Measurements from ENCODE around the gene BOK.

Gene BOK

DNA sequence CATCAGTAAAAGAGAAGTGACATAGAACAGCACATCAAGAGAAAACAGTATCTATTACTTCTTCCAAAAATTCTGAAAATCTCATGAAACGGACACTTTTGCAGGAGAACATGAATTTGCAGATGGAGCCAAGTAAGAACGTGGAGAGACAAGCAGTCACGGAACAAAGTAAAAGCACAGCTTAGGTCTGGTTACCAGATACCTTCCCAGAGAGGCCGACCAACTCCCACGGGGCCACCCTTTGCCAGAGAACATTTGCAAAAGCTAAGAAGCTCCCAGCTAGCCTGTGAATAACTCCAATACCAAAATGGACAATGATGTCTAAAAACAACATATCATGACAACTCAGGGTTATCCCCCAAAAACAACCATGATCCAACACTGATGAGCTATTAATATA lies 39.5 kb downstream of the BOK start:
- peaks cover 61% of the 10 kb centered on the region for H3K36me3 ChIP-seq (ENCODE audit: control insufficient read depth, insufficient read depth, low read length, severe bottlenecking)
- no peaks in the 10 kb centered on the region for H3K9me3 ChIP-seq (ENCODE audit: control insufficient read depth, low read length)
- H3K27me3 ChIP-seq (replicated peaks; ENCODE audit: control insufficient read depth, insufficient read depth, low read length) = no peaks in the 10 kb centered on the region

DNA sequence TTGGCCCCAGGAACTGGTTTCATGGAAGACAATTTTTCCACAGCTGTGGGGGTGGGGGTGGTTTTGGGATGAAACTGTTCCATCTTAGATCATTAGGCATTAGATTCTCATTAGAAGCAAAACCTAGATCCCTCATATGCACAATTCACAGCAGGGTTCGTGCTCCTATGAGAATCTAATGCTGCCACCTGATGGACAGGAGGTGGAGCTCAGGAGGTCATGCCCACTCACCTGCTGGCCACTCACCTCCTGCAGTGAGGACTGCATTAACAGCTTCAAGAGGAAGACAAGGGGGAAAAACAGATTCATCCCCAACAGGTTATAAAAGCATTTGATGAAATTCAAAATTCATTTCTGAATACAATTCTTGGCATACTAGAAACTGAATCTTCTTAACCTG lies 39.9 kb downstream of the BOK start:
- Histone ChIP-seq H3K4me1 (ENCODE audit: control insufficient read depth, insufficient read depth, low read length) (peaks cover 13% of the 10 kb centered on the region), H3K36me3 (ENCODE audit: control insufficient read depth, insufficient read depth, low read length, severe bottlenecking) (peaks cover 58% of the 10 kb centered on the region), H3K9me3 (ENCODE audit: control insufficient read depth, low read length) (no peaks in the 10 kb centered on the region), H3K27me3 (replicated peaks; ENCODE audit: control insufficient read depth, insufficient read depth, low read length) (no peaks in the 10 kb centered on the region), H3K4me3 (ENCODE audit: low read length) (no peak overlapping the region), H3K9ac (ENCODE audit: low read length) (no peak overlapping the region)
- DNase-seq (ENCODE audit: low read depth) = no peak

More for the DNA sequence above, 39.5 kb downstream of the BOK start:
- Histone ChIP-seq H3K9ac (ENCODE audit: low read length) (no peak overlapping the region), H3K4me1 (ENCODE audit: control insufficient read depth, insufficient read depth, low read length) (peaks cover 13% of the 10 kb centered on the region), H3K4me3 (ENCODE audit: low read length) (no peak overlapping the region)
- DNase-seq (ENCODE audit: low read depth) = no peak

DNA sequence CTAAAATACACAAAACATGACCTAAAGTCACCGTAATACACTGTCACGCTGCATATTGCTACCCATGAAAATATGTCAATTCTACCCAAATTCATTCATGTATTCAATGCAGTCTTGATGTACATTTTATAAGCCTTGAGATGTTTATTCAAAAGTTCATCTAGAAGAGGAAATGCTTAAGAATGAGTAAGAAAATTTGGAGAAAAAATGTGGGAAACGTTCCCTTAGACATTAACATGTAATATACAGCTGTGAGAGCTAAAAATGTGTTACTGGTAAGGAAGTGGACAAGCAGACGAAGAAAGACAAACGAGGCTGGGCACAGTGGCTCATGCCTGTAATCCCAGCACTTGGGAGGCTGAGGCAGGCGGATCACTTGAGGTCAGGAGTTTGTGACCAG lies 41.1 kb downstream of the BOK start:
- no peak for DNase-seq (ENCODE audit: low read depth)
- Histone ChIP-seq H3K36me3 (ENCODE audit: control insufficient read depth, insufficient read depth, low read length, severe bottlenecking) (peaks cover 53% of the 10 kb centered on the region), H3K9me3 (ENCODE audit: control insufficient read depth, low read length) (no peaks in the 10 kb centered on the region), H3K9ac (ENCODE audit: low read length) (no peak overlapping the region), H3K4me3 (ENCODE audit: low read length) (no peak overlapping the region), H3K4me1 (ENCODE audit: control insufficient read depth, insufficient read depth, low read length) (peaks cover 13% of the 10 kb centered on the region), H3K27me3 (replicated peaks; ENCODE audit: control insufficient read depth, insufficient read depth, low read length) (no peaks in the 10 kb centered on the region)

DNA sequence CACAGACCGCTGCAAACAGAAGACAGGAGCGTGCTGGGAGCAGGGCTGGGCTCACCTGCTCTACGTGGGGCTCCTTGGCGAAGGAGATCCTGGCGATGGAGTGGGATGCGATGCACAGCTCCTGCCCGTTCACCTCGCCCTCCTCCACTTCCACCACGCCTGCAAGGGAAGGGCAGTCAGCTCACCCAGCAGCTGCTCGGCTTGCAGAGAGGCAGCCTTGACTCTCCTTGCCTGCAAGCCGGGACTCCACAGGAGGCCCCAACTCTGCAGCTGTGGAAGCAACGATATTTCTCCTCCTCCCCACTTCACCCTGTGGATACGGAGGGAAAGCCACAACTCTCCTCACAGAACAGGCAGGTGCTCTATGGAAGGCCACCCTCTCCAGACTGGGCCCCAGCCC lies 43.3 kb downstream of the BOK start:
- H3K36me3 ChIP-seq (ENCODE audit: control insufficient read depth, insufficient read depth, low read length, severe bottlenecking) = peaks cover 63% of the 10 kb centered on the region

DNA sequence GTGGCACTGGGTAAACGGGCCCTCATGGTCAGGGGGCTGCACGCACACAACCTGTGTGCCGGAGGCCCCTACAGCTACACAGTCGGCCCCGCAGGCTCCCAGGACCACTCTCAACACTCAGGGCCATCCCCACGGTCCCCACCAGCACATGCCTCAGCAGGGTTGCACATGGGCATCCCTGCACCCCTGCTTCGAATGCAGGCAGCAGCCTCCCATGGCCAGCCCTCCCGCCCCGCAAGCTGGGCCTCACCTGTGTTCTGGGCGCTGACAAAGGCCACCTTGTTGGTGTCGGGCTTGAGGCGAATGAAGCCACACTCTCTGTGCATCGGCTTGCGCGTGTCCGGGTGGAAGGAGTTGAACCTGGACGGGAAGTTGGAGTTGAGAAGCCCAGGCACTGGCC lies 44.2 kb downstream of the BOK start:
- no peak for DNase-seq (ENCODE audit: low read depth)
- H3K27me3 ChIP-seq (replicated peaks; ENCODE audit: control insufficient read depth, insufficient read depth, low read length) = no peaks in the 10 kb centered on the region
- peaks cover 57% of the 10 kb centered on the region for H3K36me3 ChIP-seq (ENCODE audit: control insufficient read depth, insufficient read depth, low read length, severe bottlenecking)
- H3K4me3 ChIP-seq (ENCODE audit: low read length) = no peak overlapping the region
- H3K9ac ChIP-seq (ENCODE audit: low read length) = no peak overlapping the region
- H3K4me1 ChIP-seq (ENCODE audit: control insufficient read depth, insufficient read depth, low read length) = peaks cover 10% of the 10 kb centered on the region
- H3K9me3 ChIP-seq (ENCODE audit: control insufficient read depth, low read length) = no peaks in the 10 kb centered on the region

More for the DNA sequence above, 43.3 kb downstream of the BOK start:
- H3K9ac ChIP-seq (ENCODE audit: low read length) = no peak overlapping the region
- no peak overlapping the region for H3K4me3 ChIP-seq (ENCODE audit: low read length)
- H3K27me3 ChIP-seq (replicated peaks; ENCODE audit: control insufficient read depth, insufficient read depth, low read length) = no peaks in the 10 kb centered on the region
- no peak for DNase-seq (ENCODE audit: low read depth)
- H3K9me3 ChIP-seq (ENCODE audit: control insufficient read depth, low read length) = no peaks in the 10 kb centered on the region
- H3K4me1 ChIP-seq (ENCODE audit: control insufficient read depth, insufficient read depth, low read length) = peaks cover 13% of the 10 kb centered on the region

DNA sequence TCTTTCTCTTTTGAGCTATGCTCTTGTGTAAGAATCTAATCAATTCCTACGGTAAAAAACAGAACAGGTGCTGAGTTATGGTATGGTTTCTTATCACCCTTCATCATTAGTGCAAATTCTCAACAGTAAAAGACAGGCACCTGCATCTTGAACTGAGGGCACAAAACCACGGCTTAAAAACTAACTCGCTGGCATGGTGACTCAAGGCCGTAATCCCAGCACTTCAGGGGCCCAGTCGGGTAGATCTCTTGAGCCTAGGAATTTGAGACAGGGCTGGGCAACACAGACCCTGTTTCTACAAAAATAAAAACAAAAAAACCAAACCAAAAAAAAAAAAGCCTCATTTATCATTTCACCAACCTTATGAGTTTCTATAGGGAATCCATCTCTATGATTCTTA lies 45.1 kb downstream of the BOK start:
- no peaks in the 10 kb centered on the region for H3K9me3 ChIP-seq (ENCODE audit: control insufficient read depth, low read length)
- peaks cover under 1% of the 10 kb centered on the region for H3K4me1 ChIP-seq (ENCODE audit: control insufficient read depth, insufficient read depth, low read length)
- H3K36me3 ChIP-seq (ENCODE audit: control insufficient read depth, insufficient read depth, low read length, severe bottlenecking) = peaks cover 57% of the 10 kb centered on the region
- no peak for DNase-seq (ENCODE audit: low read depth)
- H3K4me3 ChIP-seq (ENCODE audit: low read length) = no peak overlapping the region
- no peak overlapping the region for H3K9ac ChIP-seq (ENCODE audit: low read length)
- H3K27me3 ChIP-seq (replicated peaks; ENCODE audit: control insufficient read depth, insufficient read depth, low read length) = no peaks in the 10 kb centered on the region

DNA sequence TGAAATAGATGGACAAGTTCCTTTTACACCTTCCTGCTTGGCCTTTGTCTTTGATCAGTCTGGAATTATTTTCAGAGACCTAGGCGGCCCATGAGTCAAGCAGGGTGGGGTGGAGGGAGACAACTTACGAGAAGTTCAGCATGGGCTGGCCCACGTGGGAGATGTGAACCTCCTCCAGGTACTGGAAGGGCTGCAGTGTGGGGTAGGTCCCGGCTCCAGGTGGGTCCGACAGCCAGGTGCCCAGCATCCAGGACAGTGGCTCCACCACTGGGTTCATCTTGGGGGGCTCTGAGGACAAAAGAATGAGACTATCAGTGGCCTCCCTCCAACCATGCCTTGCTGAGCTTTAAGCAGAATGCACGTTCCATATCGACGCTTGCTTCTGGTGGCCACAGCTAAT lies 47.6 kb downstream of the BOK start:
- H3K4me1 ChIP-seq (ENCODE audit: control insufficient read depth, insufficient read depth, low read length) = peaks cover 11% of the 10 kb centered on the region
- H3K36me3 ChIP-seq (ENCODE audit: control insufficient read depth, insufficient read depth, low read length, severe bottlenecking) = peaks cover 41% of the 10 kb centered on the region
- no peaks in the 10 kb centered on the region for H3K27me3 ChIP-seq (replicated peaks; ENCODE audit: control insufficient read depth, insufficient read depth, low read length)
- H3K9ac ChIP-seq (ENCODE audit: low read length) = no peak overlapping the region
- DNase-seq (ENCODE audit: low read depth) = no peak
- no peak overlapping the region for H3K4me3 ChIP-seq (ENCODE audit: low read length)
- no peaks in the 10 kb centered on the region for H3K9me3 ChIP-seq (ENCODE audit: control insufficient read depth, low read length)

DNA sequence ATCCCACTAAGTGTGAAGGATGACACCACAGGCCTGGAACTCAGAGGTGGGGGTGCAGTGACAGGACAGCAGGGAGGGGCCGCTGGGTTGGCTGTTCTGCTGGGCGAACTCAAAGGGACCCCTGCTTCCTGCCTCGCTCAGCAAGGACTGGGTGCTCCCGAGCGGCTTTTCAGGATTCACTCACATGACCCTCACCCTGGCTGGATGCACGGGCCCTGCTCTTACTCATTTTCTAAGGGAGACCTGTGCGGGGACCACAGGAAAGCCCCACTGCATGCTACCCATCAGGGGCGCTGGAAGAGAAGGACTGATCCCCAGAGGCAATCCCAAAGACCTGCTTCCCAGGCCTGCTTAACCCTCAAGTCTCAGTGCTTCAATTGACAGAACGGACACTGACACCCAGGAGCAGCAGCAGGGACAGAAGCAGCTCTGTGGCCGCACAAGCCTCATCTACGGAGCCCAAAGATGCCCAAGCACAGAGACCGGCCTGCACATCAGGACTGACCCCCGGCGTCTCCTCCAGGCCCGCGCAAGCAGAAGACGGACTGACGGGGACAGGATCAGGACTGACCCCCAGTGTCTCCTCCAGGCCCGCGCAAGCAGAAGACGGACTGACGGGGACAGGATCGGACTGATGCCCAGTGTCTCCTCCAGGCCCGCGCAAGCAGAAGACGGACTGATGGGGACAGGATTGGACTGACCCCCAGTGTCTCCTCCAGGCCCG lies 48.8 kb downstream of the BOK start:
- no peaks in the 10 kb centered on the region for H3K9me3 ChIP-seq (ENCODE audit: control insufficient read depth, low read length)
- no peak overlapping the region for H3K9ac ChIP-seq (ENCODE audit: low read length)
- no peak for DNase-seq (ENCODE audit: low read depth)
- H3K27me3 ChIP-seq (replicated peaks; ENCODE audit: control insufficient read depth, insufficient read depth, low read length) = no peaks in the 10 kb centered on the region
- H3K4me3 ChIP-seq (ENCODE audit: low read length) = no peak overlapping the region
- peaks cover 33% of the 10 kb centered on the region for H3K36me3 ChIP-seq (ENCODE audit: control insufficient read depth, insufficient read depth, low read length, severe bottlenecking)
- H3K4me1 ChIP-seq (ENCODE audit: control insufficient read depth, insufficient read depth, low read length) = peaks cover 13% of the 10 kb centered on the region

DNA sequence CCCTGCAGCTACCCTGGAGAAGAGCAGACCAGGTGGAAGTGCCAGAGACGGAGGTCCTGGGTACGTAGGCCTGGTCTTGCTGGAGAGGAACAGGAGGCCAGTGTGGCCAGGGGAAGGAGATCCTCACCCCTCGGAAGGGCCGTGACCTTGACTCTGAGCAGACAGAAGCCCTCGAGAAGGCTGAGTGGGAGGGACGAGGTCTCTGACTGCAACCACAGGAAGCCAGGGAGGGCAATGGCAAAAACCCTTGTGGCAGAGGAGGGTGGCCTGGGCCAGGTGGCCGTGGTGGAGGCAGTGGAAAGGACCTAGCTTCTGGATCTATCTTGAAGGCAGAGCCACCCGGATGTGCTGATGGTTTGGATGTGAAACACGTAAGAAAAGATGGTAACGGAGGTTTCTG lies 50.3 kb downstream of the BOK start:
- no peaks in the 10 kb centered on the region for H3K27me3 ChIP-seq (replicated peaks; ENCODE audit: control insufficient read depth, insufficient read depth, low read length)
- no peak for DNase-seq (ENCODE audit: low read depth)
- no peak overlapping the region for H3K4me3 ChIP-seq (ENCODE audit: low read length)
- H3K9ac ChIP-seq (ENCODE audit: low read length) = no peak overlapping the region
- no peaks in the 10 kb centered on the region for H3K9me3 ChIP-seq (ENCODE audit: control insufficient read depth, low read length)
- peaks cover 26% of the 10 kb centered on the region for H3K4me1 ChIP-seq (ENCODE audit: control insufficient read depth, insufficient read depth, low read length)
- peaks cover 23% of the 10 kb centered on the region for H3K36me3 ChIP-seq (ENCODE audit: control insufficient read depth, insufficient read depth, low read length, severe bottlenecking)

DNA sequence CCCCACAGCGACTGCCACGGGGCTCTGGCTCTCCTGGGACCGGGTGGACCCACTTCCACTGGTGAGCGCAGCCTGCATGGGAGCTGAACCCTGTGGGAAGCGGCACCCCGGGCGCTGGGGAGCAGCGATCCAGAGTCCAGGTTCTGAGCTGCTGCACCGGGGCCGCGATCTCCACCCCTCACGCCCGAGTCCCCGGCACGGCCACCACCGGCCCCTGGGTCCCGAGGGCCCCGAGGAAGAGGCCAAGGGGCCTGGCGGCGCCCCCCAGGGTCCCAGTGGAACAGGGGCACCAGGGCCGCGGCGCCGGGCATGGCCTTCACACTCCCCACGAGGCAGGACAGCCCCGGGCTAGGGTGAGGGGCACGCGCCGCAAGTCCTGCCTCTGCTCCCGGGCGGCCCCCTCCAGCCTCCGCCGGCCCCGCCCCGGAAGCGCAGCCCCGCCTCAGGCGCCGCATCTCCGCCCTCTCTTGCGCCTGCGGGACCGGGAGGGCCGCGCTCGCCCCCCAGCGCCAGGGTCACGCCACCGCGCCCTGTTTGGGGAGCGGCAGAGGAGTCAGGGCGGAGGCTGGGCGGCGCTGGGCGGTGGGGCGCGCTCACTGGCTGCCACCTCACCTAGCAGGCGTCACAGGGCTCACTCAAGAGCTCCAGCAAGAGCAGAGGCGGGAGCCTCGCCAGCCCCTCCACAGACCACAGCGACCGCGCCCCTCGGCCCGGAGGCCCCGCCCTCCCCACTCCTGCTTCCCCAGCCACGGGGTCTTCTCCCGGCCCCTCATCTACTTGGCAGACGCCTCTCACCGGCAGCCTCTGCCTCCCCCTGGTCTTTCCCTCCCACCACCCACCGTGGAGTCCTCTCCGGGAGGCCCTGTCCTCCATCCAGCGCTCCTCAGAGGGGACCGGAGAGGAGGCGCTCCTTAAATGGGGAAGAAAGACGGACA lies 51.6 kb downstream of the BOK start:
- H3K4me1 ChIP-seq (ENCODE audit: control insufficient read depth, insufficient read depth, low read length) = peaks cover 26% of the 10 kb centered on the region
- no peaks in the 10 kb centered on the region for H3K27me3 ChIP-seq (replicated peaks; ENCODE audit: control insufficient read depth, insufficient read depth, low read length)
- H3K4me3 ChIP-seq (ENCODE audit: low read length) = peak overlapping the region; percentile 80
- DNase-seq (ENCODE audit: low read depth) = peak; percentile 87
- no peaks in the 10 kb centered on the region for H3K9me3 ChIP-seq (ENCODE audit: control insufficient read depth, low read length)
- H3K9ac ChIP-seq (ENCODE audit: low read length) = peak overlapping the region; percentile 81
- peaks cover 16% of the 10 kb centered on the region for H3K36me3 ChIP-seq (ENCODE audit: control insufficient read depth, insufficient read depth, low read length, severe bottlenecking)

DNA sequence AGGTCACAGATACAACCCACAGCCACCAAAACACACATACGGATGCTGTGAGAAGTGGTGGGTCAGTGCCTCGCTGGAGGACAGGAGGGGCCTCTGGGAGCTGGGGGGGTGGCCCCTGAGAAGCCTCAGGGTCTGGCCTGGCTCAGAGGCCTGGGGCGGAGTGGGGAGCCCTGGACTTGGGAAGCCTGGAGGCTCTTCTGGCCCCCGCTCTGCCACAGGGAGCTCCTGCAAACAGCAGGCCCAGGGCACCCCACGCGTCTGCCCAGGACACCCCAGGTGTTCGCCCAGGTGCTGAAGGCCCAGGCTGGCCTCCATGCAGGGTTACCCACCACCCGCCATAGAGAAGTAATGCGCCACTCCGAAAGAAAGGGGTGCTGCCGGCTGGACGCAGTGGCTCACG lies 52.5 kb downstream of the BOK start:
- Histone ChIP-seq H3K27me3 (replicated peaks; ENCODE audit: control insufficient read depth, insufficient read depth, low read length) (no peaks in the 10 kb centered on the region), H3K4me1 (ENCODE audit: control insufficient read depth, insufficient read depth, low read length) (peaks cover 26% of the 10 kb centered on the region), H3K9ac (ENCODE audit: low read length) (peak overlapping the region; percentile 67), H3K4me3 (ENCODE audit: low read length) (no peak overlapping the region), H3K9me3 (ENCODE audit: control insufficient read depth, low read length) (no peaks in the 10 kb centered on the region), H3K36me3 (ENCODE audit: control insufficient read depth, insufficient read depth, low read length, severe bottlenecking) (peaks cover 7% of the 10 kb centered on the region)
- DNase-seq (ENCODE audit: low read depth) = no peak
